Keratinocyte (primary cell): ENCODE results near the gene SPRN. TPM values are rescaled to one million over a fixed set of nuclear protein-coding genes. Genes with fewer than 3 reads are reported as not detected.

Experiments
- DNase-seq: peaks from one replicate; pipeline ENCODE4 v3.0.0-alpha.2; 2011; ENCODE audit warnings: low read depth, missing footprints, low spot score
- FAIRE-seq: peaks from 2 replicates; lab custom pipeline; 2011; peaks lifted over from hg19 to GRCh38; lab: Jason Lieb, UNC
- H2AFZ ChIP-seq: 2 replicates; pipeline ENCODE4 v1.6.0; 2012; ENCODE audit warnings: low read length, control low read depth, inconsistent platforms; ENCODE audit not compliant: control insufficient read depth
- H3K27ac ChIP-seq: 2 replicates; pipeline ENCODE4 v1.5.1; 2011; ENCODE audit warnings: low read length; ENCODE audit not compliant: control insufficient read depth, insufficient read depth
- H3K27me3 ChIP-seq: 3 replicates; pipeline ENCODE4 v1.6.0; 2011; ENCODE audit warnings: low read length; ENCODE audit not compliant: control insufficient read depth, insufficient read depth; ENCODE audit errors: extremely low read depth
- H3K36me3 ChIP-seq, 2 experiments: 2 replicates in 1 of 2; 3 replicates in 1 of 2; pipeline ENCODE4 v1.5.1; 2011; ENCODE audit warnings: low read length in 2 of 2, mild to moderate bottlenecking in 1 of 2; ENCODE audit not compliant: control insufficient read depth in 2 of 2, insufficient read depth in 2 of 2; ENCODE audit errors: extremely low read depth in 1 of 2
- H3K4me1 ChIP-seq: 3 replicates; pipeline ENCODE4 v1.5.1; 2011; ENCODE audit warnings: low read length; ENCODE audit not compliant: control insufficient read depth, insufficient read depth; ENCODE audit errors: extremely low read depth
- H3K4me2 ChIP-seq: 3 replicates; pipeline ENCODE4 v1.6.0; 2011; ENCODE audit warnings: low read depth, low read length; ENCODE audit not compliant: control insufficient read depth, insufficient read depth; ENCODE audit errors: extremely low read depth
- H3K4me3 ChIP-seq, 3 experiments: fragments of 200-600 bp in 1 of 3; sonication (generic) in 1 of 3; 2 replicates in 2 of 3; 3 replicates in 1 of 3; pipeline ENCODE4 v1.5.1; 2011 to 2016; ENCODE audit warnings: low read length in 3 of 3, mild to moderate bottlenecking in 3 of 3, control low read depth in 2 of 3, inconsistent platforms in 1 of 3, low read depth in 1 of 3, mixed read lengths in 1 of 3, mixed run types in 1 of 3, moderate library complexity in 1 of 3; ENCODE audit not compliant: control insufficient read depth in 2 of 3, insufficient read depth in 2 of 3; ENCODE audit errors: extremely low read depth in 1 of 3
- H3K79me2 ChIP-seq: 2 replicates; pipeline ENCODE4 v1.6.0; 2012; ENCODE audit warnings: low read length; ENCODE audit not compliant: control insufficient read depth, insufficient read depth
- H3K9ac ChIP-seq: 3 replicates; pipeline ENCODE4 v1.6.0; 2011; ENCODE audit warnings: low read length; ENCODE audit not compliant: control insufficient read depth, insufficient read depth; ENCODE audit errors: extremely low read depth
- H3K9me1 ChIP-seq: 3 replicates; pipeline ENCODE4 v1.6.0; 2011; ENCODE audit warnings: low read length; ENCODE audit not compliant: control insufficient read depth, insufficient read depth; ENCODE audit errors: extremely low read depth
- H3K9me3 ChIP-seq: 2 replicates; pipeline ENCODE4 v1.5.1; 2012; ENCODE audit warnings: low read depth, low read length; ENCODE audit not compliant: control insufficient read depth
- H4K20me1 ChIP-seq: 3 replicates; pipeline ENCODE4 v1.6.0; 2011; ENCODE audit warnings: low read length; ENCODE audit not compliant: control insufficient read depth, insufficient read depth; ENCODE audit errors: extremely low read depth
- EZH2 ChIP-seq: IDR thresholded peaks from one replicate; pipeline ENCODE4 v1.6.1; 2012; ENCODE audit warnings: inconsistent platforms, mild to moderate bottlenecking, low read length, moderate library complexity
- dilution Hi-C: fragments of 300-500 bp; cut with MboI; formaldehyde crosslinking; loops from one replicate; pipeline ENCODE4 v1.7.0; 2020; ENCODE audit warnings: low sequenced_read_pairs; ENCODE audit not compliant: extremely low pct_ligation_motif_present
- polyA plus RNA-seq, 5 experiments: library from polyadenylated mRNA; depleted of rRNA in 3 of 5; stranded (reverse) in 3 of 5; stranded (forward) in 1 of 5; unstranded in 1 of 5; fragments of >200 nt; gene quantifications; 1 replicate in 1 of 5; 2 replicates in 3 of 5; 3 replicates in 1 of 5; pipeline versions ENCODE4 v1.2.1 to v1.2.3, GENCODE V29; 2011 to 2012; ENCODE audit warnings: missing spikeins in 2 of 5, low read depth in 1 of 5, low replicate concordance in 1 of 5
- TF ChIP-seq, protein P1 (sequence below), 3 experiments: IDR thresholded peaks in 1 of 3; conservative IDR thresholded peaks in 1 of 3; optimal IDR thresholded peaks in 1 of 3; 2 replicates in 2 of 3; 3 replicates in 1 of 3; pipeline versions ENCODE3 to v1.5.1; 2011; ENCODE audit warnings: low read length in 3 of 3, mild to moderate bottlenecking in 3 of 3, moderate library complexity in 2 of 3, control low read depth in 1 of 3, inconsistent platforms in 1 of 3; ENCODE audit not compliant: insufficient read depth in 2 of 3; ENCODE audit errors: extremely low read depth in 1 of 3

Gene SPRN
- polyA plus RNA-seq, 1 donor (not counting 4 experiments of a cell fraction or from before 2014, with no cell fraction given), result 0.01 TPM

GRCh38 chr10:133384071-133384470, 40.4 kb downstream of the SPRN start:
- Histone ChIP-seq H2AFZ (no peak overlapping the region), H3K36me3 (no peaks in the 10 kb centered on the region)

DNA sequence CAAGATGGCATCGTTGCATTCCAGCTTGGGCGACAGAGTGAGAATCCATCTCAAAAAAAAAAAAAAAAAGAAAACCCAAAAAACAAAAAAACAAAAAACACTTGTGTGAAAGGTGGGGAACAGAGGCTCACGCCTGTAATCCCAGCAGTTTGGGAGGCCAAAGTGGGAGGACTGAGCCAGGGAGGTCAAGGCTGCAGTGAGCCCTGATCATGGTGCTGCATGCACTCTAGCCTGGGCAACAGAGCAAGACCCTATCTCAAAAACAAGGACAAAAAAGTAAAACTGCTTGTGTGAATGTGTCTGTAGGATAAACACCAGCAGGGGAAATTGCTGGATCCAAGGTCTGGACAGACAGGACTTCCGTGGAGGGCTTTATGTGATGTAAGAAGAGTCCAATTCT, 40.9 kb downstream of the SPRN start:
- H4K20me1 ChIP-seq, result no peaks in the 10 kb centered on the region
- no peak overlapping the region for H3K27ac ChIP-seq
- H3K4me3 ChIP-seq, result no peak overlapping the region
- TF ChIP-seq, protein P1, sequence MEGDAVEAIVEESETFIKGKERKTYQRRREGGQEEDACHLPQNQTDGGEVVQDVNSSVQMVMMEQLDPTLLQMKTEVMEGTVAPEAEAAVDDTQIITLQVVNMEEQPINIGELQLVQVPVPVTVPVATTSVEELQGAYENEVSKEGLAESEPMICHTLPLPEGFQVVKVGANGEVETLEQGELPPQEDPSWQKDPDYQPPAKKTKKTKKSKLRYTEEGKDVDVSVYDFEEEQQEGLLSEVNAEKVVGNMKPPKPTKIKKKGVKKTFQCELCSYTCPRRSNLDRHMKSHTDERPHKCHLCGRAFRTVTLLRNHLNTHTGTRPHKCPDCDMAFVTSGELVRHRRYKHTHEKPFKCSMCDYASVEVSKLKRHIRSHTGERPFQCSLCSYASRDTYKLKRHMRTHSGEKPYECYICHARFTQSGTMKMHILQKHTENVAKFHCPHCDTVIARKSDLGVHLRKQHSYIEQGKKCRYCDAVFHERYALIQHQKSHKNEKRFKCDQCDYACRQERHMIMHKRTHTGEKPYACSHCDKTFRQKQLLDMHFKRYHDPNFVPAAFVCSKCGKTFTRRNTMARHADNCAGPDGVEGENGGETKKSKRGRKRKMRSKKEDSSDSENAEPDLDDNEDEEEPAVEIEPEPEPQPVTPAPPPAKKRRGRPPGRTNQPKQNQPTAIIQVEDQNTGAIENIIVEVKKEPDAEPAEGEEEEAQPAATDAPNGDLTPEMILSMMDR (optimal IDR thresholded peaks at IDR 0.05 in 1 of 3, IDR thresholded peaks at IDR 0.05 in 1 of 3, conservative IDR thresholded peaks at IDR 0.05 in 1 of 3; ENCODE audit: extremely low read depth in 1 of 3, insufficient read depth in 2 of 3, low read length in 3 of 3), result no peak
- TF ChIP-seq EZH2, result no peak
- FAIRE-seq (no peak), DNase-seq (no peak)
- no peaks in the 10 kb centered on the region for H3K9me3 ChIP-seq
- no peaks in the 10 kb centered on the region for H3K36me3 ChIP-seq
- dilution Hi-C loops, result no loop called here
- no peaks in the 10 kb centered on the region for H3K9me1 ChIP-seq
- no peak overlapping the region for H3K9ac ChIP-seq
- H3K4me2 ChIP-seq, result no peak overlapping the region
- no peak overlapping the region for H2AFZ ChIP-seq
- H3K79me2 ChIP-seq, result no peaks in the 10 kb centered on the region
- H3K27me3 ChIP-seq, result no peaks in the 10 kb centered on the region
- H3K4me1 ChIP-seq, result no peaks in the 10 kb centered on the region

More at GRCh38 chr10:133384071-133384470, 40.4 kb downstream of the SPRN start:
- Histone ChIP-seq H3K9me3 (no peaks in the 10 kb centered on the region), H3K27me3 (no peaks in the 10 kb centered on the region), H3K4me2 (no peak overlapping the region), H3K27ac (no peak overlapping the region), H3K9ac (no peak overlapping the region), H3K4me3 (no peak overlapping the region), H3K79me2 (no peaks in the 10 kb centered on the region), H3K9me1 (no peaks in the 10 kb centered on the region), H3K4me1 (no peaks in the 10 kb centered on the region), H4K20me1 (no peaks in the 10 kb centered on the region)
- TF ChIP-seq, protein P1 (optimal IDR thresholded peaks at IDR 0.05 in 1 of 3, IDR thresholded peaks at IDR 0.05 in 1 of 3, conservative IDR thresholded peaks at IDR 0.05 in 1 of 3; ENCODE audit: extremely low read depth in 1 of 3, insufficient read depth in 2 of 3, low read length in 3 of 3), result no peak
- no peak for FAIRE-seq
- no peak for DNase-seq
- dilution Hi-C loops, result no loop called here
